Measurements from ENCODE around the gene C4B.
"Not testable (repeated sequence)": the region's sequence is repeated elsewhere in the genome, so short reads cannot be mapped to it uniquely, and the experiment has no call there.

Gene C4B

GRCh38 chr6:32037598-32038524 lies 23.3 kb downstream of the C4B start, which contains the start of gene CYP21A2:
TSS of gene CYP21A2 (plus strand) at chr6:32038415. CDS start at chr6:32038423, 8 bp downstream.
- DNase-seq = not testable (repeated sequence)

- DNase-seq = not testable (repeated sequence)
Observed at GRCh38 chr6:32038878-32039277, 24.3 kb downstream of the C4B start.

- not testable (repeated sequence) for DNase-seq
Observed at GRCh38 chr6:32039321-32040274, 25.0 kb downstream of the C4B start.

GRCh38 chr6:32040299-32041049 lies 25.9 kb downstream of the C4B start:
- DNase-seq = not testable (repeated sequence)

GRCh38 chr6:32041050-32041321 lies 26.4 kb downstream of the C4B start:
- DNase-seq = not testable (repeated sequence)

- not testable (repeated sequence) for DNase-seq
Observed at GRCh38 chr6:32041385-32041784, 26.8 kb downstream of the C4B start.

GRCh38 chr6:32042276-32042675 lies 27.7 kb downstream of the C4B start:
- DNase-seq = not testable (repeated sequence)

- DNase-seq = not testable (repeated sequence)
Observed at GRCh38 chr6:32043589-32044380, 29.2 kb downstream of the C4B start.

GRCh38 chr6:32044916-32045315 lies 30.3 kb downstream of the C4B start:
- not testable (repeated sequence) for DNase-seq

GRCh38 chr6:32045811-32046449 lies 31.3 kb downstream of the C4B start:
- no peak for DNase-seq

GRCh38 chr6:32046450-32047083 lies 32.0 kb downstream of the C4B start:
- no peak for DNase-seq

GRCh38 chr6:32047084-32047478 lies 32.5 kb downstream of the C4B start:
- no peak for DNase-seq

- no peak for DNase-seq
Observed at GRCh38 chr6:32047539-32047854, 32.9 kb downstream of the C4B start.

GRCh38 chr6:32047855-32048766 lies 33.5 kb downstream of the C4B start:
- DNase-seq = peak; percentile 56

GRCh38 chr6:32049149-32049548 lies 34.6 kb downstream of the C4B start:
- not testable (repeated sequence) for DNase-seq

- not testable (repeated sequence) for DNase-seq
Observed at GRCh38 chr6:32049736-32050135, 35.1 kb downstream of the C4B start.

GRCh38 chr6:32050562-32050961 lies 36.0 kb downstream of the C4B start:
- no peak for DNase-seq

GRCh38 chr6:32052626-32053025 lies 38.0 kb downstream of the C4B start:
- not testable (repeated sequence) for DNase-seq

- DNase-seq = not testable (repeated sequence)
Observed at GRCh38 chr6:32053314-32053713, 38.7 kb downstream of the C4B start.

GRCh38 chr6:32055756-32056155 lies 41.2 kb downstream of the C4B start:
- not testable (repeated sequence) for DNase-seq
